GM12892 (cell line): ENCODE data around the gene CACNA2D1.
"Not testable (repeated sequence)": the region's sequence is repeated elsewhere in the genome, so short reads cannot be mapped to it uniquely, and the experiment has no call there.

Experiments
- DNase-seq: peaks from one replicate; pipeline ENCODE4 v3.0.0; 2011; ENCODE audit not compliant: insufficient read length
- FAIRE-seq: peaks from 2 replicates; lab custom pipeline; 2011; peaks lifted over from hg19 to GRCh38; lab: Jason Lieb, UNC
- POLR2A ChIP-seq: IDR thresholded peaks from 2 replicates; pipeline ENCODE4 v1.6.1; 2011; ENCODE audit warnings: low read depth, low read length, control low read depth
- POLR2AphosphoS5 ChIP-seq: IDR thresholded peaks from 2 replicates; pipeline ENCODE4 v1.6.1; 2011; ENCODE audit warnings: low read depth, low read length, control low read depth
- TAF1 ChIP-seq: IDR thresholded peaks from 2 replicates; pipeline ENCODE4 v1.6.1; 2011; ENCODE audit warnings: low read depth, mild to moderate bottlenecking, control low read depth, low read length, borderline replicate concordance

CACNA2D1 gene

DNA sequence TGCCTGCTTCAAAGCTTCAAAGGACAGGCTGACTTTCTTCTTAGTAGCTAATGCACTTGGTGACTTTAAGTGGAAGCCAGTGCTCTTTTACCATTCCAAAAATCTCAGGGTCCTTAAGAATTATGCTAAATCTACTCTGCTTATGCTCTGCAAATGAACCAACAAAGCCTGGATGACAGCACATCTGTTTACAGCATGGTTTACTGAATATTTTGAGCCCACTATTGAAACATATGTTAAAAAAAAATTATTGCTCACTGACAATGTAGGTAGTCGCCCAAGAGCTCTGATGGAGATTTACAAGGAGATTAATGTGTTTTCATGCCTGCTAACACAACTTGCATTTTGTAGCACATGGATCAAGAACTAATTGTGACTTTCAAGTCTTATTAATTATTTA lies 415.5 kb downstream of the CACNA2D1 start:
- no peak for DNase-seq
- TF ChIP-seq TAF1 (no peak), POLR2A (no peak), POLR2AphosphoS5 (no peak)
- FAIRE-seq: no peak

DNA sequence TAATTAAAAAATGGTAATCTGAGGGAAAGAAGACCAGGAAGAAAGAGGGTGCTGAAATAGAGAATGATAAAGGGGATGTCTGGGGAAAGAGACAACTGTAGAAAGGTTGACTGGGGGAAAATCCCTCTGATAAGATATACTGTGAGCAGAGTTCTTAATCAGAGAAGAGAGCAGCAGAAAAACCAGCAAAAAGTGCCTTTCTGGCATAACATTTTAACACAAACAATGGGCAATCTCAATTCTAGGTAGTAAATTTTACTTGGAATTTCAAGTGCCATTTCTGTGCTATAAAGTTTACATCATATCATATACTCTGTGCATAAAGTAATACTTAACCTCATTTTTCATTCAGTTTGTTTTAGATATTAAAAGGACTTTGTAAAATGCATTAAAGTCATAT lies 421.9 kb downstream of the CACNA2D1 start:
- FAIRE-seq: no peak
- TF ChIP-seq POLR2A (no peak), POLR2AphosphoS5 (no peak), TAF1 (no peak)
- no peak for DNase-seq

DNA sequence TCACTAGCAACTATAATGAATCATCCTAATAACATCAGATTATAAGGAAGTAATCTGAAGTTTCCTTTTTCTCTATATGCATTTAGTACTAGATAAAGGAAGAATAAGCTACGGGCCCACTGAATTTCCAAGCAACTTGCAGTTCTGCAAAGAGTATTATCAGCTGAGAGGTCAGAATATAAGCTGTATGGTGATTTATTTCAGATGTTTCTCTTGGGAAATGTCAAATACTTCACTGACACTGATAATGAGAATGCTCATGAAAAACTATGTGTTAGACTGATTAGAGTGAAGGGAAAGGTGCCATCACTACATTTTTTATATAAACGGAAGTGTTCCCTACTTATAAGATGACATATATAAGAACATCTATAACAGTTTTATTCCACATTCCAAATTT lies 422.5 kb downstream of the CACNA2D1 start:
- TF ChIP-seq POLR2A (no peak), TAF1 (no peak), POLR2AphosphoS5 (no peak)
- no peak for DNase-seq

DNA sequence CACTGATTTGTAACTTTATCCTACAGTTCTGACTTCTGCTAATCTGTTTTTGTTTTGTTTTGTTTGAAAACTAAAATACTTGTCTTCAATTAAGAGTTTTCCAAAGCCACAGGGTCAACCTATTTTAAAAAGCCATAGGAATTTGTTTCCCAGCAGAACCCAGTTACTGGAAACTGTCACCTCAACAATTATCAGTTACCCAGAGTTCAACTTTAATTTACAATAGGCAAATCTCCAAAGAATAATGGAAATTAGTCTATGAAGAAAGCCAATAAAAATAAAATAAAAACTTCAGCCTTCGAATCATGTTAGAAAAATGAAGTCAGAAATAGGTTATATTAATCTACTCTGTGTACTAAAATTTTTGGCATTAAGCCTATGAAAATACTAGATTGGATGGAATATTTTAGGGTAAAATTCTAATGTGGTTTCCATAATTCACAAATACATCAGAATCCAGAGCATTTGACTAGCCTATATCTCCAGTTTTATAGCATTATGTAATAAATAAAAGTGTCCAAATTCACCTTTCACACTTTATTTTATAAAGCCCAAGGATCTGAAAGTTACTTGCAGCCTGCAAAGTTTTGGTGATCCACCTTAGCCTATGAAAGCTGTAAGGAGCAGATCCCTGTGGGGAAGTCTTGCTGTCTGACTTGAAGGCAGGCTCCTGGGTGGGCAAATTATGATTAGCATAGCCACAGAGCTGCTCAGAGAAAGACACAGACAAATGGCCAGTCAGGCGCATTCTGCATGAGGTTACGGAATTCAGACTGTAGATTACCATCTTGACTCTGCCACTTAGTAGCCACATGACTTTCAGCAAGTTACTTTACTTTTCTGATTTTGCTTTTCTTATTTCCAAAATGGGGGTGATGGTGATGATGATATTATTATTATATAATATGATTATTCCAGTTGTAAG lies 423.8 kb downstream of the CACNA2D1 start:
- DNase-seq (no peak), FAIRE-seq (no peak)
- TF ChIP-seq POLR2A (no peak), POLR2AphosphoS5 (no peak), TAF1 (no peak)

More for the DNA sequence above, 422.5 kb downstream of the CACNA2D1 start:
- FAIRE-seq: no peak

DNA sequence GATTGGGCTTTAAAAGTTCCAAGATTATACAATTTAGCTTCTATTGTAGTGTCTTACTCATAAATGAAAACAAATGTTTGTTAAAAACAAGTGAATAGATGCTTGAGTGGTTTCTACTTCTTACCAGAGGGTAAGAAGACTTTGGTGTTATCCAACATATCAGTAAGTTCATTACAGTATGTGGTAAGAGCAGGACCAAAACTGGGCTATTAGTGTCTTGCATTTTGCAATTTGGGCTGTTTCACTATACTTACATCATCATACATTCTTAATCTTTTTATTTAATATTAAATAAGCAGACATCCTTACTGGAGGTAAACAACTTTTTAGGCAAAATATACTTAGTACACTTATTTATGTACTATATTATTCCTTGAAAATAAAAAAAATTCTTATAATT lies 425.4 kb downstream of the CACNA2D1 start:
- TF ChIP-seq TAF1: no peak
- TF ChIP-seq POLR2A: no peak
- TF ChIP-seq POLR2AphosphoS5: no peak
- FAIRE-seq (no peak), DNase-seq (no peak)

DNA sequence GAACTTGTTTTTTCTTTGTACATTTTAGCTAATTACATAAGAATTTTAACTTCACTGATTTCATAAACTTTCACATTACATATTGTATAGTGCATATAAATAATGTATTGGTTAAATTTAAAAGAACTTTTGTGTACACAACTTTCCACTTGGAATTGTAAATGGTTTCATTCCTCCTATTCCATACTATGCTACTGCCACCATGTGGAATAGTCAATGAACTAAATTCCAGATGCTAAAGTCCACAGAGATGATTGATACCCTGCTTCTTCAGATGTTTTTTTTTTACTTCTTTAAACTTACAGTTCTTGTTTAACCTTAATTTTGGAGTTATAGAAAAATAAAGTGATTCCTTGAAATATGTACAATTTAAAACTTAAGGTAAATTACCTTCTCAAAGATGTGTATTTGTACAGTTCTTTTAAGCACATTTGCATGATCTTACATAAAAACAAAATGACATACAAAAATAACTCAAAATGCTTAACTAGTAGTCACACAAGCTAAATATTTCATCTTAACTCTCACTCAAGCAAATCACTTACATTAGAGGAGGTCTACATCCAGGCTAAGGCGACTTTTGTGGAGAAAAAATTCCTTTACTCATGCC lies 426.1 kb downstream of the CACNA2D1 start:
- DNase-seq (no peak), FAIRE-seq (no peak)
- no peak for TF ChIP-seq POLR2A
- TF ChIP-seq POLR2AphosphoS5: no peak
- TF ChIP-seq TAF1: no peak

DNA sequence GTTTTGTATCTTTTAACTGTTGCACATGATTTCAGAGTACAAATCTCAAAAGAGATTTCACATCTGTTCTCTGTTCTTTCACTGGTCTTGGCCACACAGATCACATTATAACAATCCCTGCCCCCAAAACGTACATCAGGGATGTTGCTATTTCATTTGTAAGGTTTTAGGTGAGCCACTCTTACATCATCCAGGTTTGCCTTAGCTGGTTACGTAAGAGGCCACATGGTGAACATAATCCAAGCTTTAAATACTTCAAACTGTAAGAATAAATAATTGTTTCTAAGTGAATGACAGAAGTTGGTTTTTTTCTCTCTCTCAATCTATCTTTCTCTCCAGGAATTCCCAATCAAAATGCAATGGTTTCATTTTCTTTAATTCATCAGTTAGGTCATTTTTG lies 427.8 kb downstream of the CACNA2D1 start:
- no peak for FAIRE-seq

DNA sequence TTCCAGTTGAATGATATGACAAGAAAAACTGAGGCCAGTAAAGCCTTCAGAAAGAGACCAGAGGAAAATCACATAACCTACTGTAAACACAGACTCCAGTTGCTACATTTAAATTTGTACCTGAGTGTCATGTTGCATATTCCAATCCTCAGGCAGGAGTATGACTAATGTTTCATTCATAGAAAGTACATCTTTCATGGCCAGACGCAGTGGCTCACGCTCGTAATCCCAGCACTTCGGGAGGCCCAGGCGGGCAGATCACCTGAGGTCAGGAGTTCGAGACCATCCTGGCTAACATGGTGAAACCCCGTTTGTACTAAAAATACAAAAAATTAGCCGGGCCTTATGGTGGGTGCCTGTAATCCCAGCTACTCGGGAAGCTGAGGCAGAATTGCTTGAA lies 429.0 kb downstream of the CACNA2D1 start:
- not testable (repeated sequence) for DNase-seq, FAIRE-seq

More for the DNA sequence above, 427.8 kb downstream of the CACNA2D1 start:
- DNase-seq: no peak
- TF ChIP-seq TAF1: no peak
- TF ChIP-seq POLR2AphosphoS5: no peak
- no peak for TF ChIP-seq POLR2A

DNA sequence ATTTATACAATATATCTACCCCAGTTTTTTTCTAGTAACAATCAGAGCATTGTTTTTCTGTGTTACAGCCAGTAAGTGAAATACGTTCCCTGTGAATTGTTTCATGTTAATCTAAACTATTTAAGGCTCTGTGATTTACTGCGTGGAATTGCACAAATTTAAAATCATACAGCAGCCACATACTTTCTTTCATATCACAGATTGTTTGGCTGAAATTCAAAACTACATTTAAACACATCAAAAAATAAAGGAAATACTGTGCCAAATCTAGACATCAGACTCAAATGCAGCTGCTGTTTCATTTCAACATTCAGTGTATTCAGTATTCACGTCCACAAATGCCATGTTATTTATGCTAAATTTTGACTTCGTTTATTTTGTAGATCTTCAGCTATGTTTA lies 431.1 kb downstream of the CACNA2D1 start:
- no peak for FAIRE-seq
- no peak for DNase-seq

DNA sequence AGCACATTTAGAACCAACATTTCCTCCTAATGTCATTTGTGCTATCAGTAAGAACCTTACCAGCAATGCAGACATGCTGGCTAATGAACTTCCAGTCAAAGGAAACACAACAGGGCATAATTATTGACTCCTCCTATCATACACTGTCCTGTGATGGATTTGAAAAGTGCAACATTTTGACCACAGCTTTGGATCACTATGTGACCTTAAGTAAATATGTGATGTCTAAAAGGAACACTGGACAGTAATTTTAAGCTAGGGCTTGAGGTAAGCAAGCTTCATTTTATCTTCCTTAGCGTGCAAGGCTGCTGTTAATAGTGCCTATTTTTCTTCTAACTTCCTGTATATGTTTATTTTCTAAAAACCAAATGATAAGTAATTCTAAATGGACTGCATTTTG lies 433.2 kb downstream of the CACNA2D1 start:
- no peak for TF ChIP-seq POLR2A
- TF ChIP-seq TAF1: no peak
- no peak for TF ChIP-seq POLR2AphosphoS5
- DNase-seq (no peak), FAIRE-seq (no peak)

More for the DNA sequence above, 431.1 kb downstream of the CACNA2D1 start:
- no peak for TF ChIP-seq POLR2AphosphoS5
- TF ChIP-seq TAF1: no peak
- TF ChIP-seq POLR2A: no peak

DNA sequence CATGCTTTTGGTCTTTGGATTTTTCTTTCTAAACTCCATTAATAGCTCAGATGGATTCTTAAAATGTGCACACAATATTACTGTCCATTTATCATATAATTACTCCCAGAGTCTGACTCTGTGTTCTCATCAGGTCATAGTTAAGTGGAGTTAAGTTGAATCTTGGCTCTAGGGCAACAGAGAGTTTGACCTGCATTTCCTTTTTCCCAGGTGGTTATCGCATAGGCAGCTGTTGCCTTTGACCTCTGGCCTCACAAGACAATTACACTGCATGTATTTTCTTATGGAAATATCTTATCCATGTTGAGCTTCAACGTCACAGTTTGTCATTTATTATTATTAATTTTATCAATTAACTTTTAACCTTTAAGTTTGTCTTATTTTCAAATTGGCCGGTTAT lies 436.3 kb downstream of the CACNA2D1 start:
- TF ChIP-seq TAF1: no peak
- no peak for TF ChIP-seq POLR2A
- no peak for TF ChIP-seq POLR2AphosphoS5
- no peak for FAIRE-seq
- DNase-seq: no peak

DNA sequence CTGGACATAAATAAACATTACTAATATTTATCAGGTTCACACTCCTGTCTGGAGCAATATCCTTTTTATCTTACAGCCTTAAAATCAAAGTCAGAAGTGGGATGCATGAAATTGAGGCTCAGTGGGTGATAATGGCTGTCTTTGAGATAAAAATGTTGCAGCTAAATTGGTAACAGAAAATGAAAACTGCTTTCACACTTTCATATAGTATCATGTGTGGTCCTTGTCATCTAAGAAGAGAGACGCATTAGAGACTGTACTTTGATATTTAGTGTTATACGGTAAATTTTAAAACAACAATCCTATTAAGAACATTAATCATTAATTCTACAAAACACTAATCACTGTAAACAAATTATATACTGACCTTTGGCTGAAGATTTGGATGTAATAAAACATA lies 438.5 kb downstream of the CACNA2D1 start:
- DNase-seq (no peak), FAIRE-seq (no peak)
- TF ChIP-seq TAF1 (no peak), POLR2A (no peak), POLR2AphosphoS5 (no peak)

DNA sequence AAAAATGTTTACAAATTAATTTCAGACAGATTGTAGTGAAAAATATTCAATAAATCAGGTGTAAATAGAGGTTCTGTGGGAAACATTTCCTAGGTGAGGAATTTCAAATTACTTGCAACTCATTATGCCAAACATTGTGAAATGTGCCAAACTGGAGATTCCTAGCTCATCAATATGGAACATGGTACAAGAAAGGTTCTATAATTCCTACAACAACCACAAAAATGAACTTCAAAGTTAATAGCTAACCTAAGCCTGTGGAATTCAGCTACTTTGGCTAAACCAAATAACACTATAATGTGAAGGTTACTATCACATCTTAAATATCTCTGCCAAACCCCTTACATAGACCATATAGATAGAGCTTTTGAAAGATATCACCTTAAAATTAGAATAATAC lies 450.4 kb downstream of the CACNA2D1 start:
- no peak for DNase-seq
- FAIRE-seq: no peak
- TF ChIP-seq POLR2AphosphoS5 (no peak), TAF1 (no peak), POLR2A (no peak)
